ENCODE results near the gene ZNF93.

Gene ZNF93

DNA sequence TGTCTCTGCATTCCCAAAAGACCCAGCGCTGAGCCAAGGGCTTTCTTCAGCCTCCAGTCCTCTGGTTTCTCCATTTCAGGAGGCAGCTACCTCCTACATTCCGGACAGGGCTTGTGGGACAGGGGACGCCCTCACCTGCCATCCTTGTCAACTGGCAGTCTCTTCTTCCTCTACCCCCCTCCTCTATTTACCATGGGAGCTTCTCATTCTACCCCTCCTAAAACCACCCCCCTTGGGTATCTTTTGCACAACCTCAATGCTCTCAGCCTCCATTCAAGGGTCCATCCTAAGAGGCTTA, 43.8 kb downstream of the ZNF93 start:
- Histone ChIP-seq H3K27ac (replicated peaks) (no peak overlapping the region), H3K4me3 (replicated peaks; ENCODE audit: insufficient read depth, low read length) (no peak overlapping the region), H3K27me3 (ENCODE audit: insufficient read depth, poor library complexity, severe bottlenecking) (no peaks in the 10 kb centered on the region)
- no peak for DNase-seq (ENCODE audit: low read depth in 1 of 2, low spot score in 1 of 2)
- TF ChIP-seq SPI1 (IDR thresholded peaks at IDR 0.05; ENCODE audit: borderline replicate concordance, low read depth): no peak
- no peak for TF ChIP-seq GABPA (IDR thresholded peaks at IDR 0.05; ENCODE audit: low read depth)
- TF ChIP-seq, protein P1, sequence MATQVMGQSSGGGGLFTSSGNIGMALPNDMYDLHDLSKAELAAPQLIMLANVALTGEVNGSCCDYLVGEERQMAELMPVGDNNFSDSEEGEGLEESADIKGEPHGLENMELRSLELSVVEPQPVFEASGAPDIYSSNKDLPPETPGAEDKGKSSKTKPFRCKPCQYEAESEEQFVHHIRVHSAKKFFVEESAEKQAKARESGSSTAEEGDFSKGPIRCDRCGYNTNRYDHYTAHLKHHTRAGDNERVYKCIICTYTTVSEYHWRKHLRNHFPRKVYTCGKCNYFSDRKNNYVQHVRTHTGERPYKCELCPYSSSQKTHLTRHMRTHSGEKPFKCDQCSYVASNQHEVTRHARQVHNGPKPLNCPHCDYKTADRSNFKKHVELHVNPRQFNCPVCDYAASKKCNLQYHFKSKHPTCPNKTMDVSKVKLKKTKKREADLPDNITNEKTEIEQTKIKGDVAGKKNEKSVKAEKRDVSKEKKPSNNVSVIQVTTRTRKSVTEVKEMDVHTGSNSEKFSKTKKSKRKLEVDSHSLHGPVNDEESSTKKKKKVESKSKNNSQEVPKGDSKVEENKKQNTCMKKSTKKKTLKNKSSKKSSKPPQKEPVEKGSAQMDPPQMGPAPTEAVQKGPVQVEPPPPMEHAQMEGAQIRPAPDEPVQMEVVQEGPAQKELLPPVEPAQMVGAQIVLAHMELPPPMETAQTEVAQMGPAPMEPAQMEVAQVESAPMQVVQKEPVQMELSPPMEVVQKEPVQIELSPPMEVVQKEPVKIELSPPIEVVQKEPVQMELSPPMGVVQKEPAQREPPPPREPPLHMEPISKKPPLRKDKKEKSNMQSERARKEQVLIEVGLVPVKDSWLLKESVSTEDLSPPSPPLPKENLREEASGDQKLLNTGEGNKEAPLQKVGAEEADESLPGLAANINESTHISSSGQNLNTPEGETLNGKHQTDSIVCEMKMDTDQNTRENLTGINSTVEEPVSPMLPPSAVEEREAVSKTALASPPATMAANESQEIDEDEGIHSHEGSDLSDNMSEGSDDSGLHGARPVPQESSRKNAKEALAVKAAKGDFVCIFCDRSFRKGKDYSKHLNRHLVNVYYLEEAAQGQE (IDR thresholded peaks at IDR 0.05; ENCODE audit: insufficient replicate concordance, low read depth): no peak
- TF ChIP-seq, protein P2, sequence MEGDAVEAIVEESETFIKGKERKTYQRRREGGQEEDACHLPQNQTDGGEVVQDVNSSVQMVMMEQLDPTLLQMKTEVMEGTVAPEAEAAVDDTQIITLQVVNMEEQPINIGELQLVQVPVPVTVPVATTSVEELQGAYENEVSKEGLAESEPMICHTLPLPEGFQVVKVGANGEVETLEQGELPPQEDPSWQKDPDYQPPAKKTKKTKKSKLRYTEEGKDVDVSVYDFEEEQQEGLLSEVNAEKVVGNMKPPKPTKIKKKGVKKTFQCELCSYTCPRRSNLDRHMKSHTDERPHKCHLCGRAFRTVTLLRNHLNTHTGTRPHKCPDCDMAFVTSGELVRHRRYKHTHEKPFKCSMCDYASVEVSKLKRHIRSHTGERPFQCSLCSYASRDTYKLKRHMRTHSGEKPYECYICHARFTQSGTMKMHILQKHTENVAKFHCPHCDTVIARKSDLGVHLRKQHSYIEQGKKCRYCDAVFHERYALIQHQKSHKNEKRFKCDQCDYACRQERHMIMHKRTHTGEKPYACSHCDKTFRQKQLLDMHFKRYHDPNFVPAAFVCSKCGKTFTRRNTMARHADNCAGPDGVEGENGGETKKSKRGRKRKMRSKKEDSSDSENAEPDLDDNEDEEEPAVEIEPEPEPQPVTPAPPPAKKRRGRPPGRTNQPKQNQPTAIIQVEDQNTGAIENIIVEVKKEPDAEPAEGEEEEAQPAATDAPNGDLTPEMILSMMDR (IDR thresholded peaks at IDR 0.05; ENCODE audit: insufficient read depth, low read length): no peak
- no peak for TF ChIP-seq POLR2AphosphoS5 (IDR thresholded peaks at IDR 0.05; ENCODE audit: low read depth)

DNA sequence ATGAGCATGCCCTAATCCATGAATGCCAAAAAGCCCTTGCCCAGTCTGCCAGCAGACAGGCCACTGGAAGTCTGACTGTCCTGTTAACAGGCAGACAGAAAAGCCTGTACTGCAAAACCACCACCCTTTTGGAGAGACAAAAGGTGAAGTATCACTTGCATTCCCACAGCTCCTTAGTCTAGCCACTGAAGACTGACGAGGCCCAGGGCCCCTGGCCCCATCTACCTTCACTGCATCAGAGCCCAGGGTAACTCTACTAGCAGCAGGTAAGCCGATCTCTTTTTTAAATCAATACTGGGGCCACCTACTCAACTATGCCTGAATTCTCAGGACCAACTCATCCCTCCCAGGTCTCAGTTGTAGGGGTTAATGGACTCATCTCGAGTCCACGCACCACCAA, 45.5 kb downstream of the ZNF93 start:
- DNase-seq (ENCODE audit: low read depth in 1 of 2, low spot score in 1 of 2): no peak
- TF ChIP-seq, protein P2 (IDR thresholded peaks at IDR 0.05; ENCODE audit: insufficient read depth, low read length): no peak
- TF ChIP-seq SPI1 (IDR thresholded peaks at IDR 0.05; ENCODE audit: borderline replicate concordance, low read depth) (no peak), GABPA (IDR thresholded peaks at IDR 0.05; ENCODE audit: low read depth) (no peak), POLR2AphosphoS5 (IDR thresholded peaks at IDR 0.05; ENCODE audit: low read depth) (no peak)
- TF ChIP-seq, protein P1 (IDR thresholded peaks at IDR 0.05; ENCODE audit: insufficient replicate concordance, low read depth): no peak
- Histone ChIP-seq H3K27me3 (ENCODE audit: insufficient read depth, poor library complexity, severe bottlenecking) (no peaks in the 10 kb centered on the region), H3K4me3 (replicated peaks; ENCODE audit: insufficient read depth, low read length) (no peak overlapping the region), H3K27ac (replicated peaks) (no peak overlapping the region)

DNA sequence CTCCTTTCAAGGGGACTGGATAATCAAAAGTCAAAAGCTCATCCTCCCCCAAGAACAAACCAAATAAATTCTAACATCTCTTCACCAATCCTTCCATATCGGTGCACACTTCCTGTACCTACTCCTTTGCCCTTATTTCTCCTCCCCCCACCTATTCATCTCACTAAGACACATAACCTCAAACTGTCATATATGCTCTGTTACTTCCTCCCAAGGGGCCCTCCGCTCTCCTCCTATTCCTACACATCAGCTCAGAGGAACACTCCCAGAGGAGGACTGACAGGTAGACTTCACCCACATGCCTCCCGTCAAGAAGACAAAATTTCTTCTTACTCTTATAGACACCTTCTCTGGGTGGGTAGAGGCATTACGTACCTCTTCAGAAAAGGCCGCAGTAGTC, 48.1 kb downstream of the ZNF93 start:
- Histone ChIP-seq H3K4me3 (replicated peaks; ENCODE audit: insufficient read depth, low read length) (no peak overlapping the region), H3K27me3 (ENCODE audit: insufficient read depth, poor library complexity, severe bottlenecking) (no peaks in the 10 kb centered on the region), H3K27ac (replicated peaks) (no peak overlapping the region)
- TF ChIP-seq GABPA (IDR thresholded peaks at IDR 0.05; ENCODE audit: low read depth) (no peak), SPI1 (IDR thresholded peaks at IDR 0.05; ENCODE audit: borderline replicate concordance, low read depth) (no peak), POLR2AphosphoS5 (IDR thresholded peaks at IDR 0.05; ENCODE audit: low read depth) (no peak)
- TF ChIP-seq, protein P1 (IDR thresholded peaks at IDR 0.05; ENCODE audit: insufficient replicate concordance, low read depth): no peak
- TF ChIP-seq, protein P2 (IDR thresholded peaks at IDR 0.05; ENCODE audit: insufficient read depth, low read length): no peak
- no peak for DNase-seq (ENCODE audit: low read depth in 1 of 2, low spot score in 1 of 2)

Data from HL-60 (cell line).